Vagina (tissue), 2 donors: ENCODE data around the gene C16orf89. TPM values are rescaled to one million over a fixed set of nuclear protein-coding genes. Genes with fewer than 3 reads are reported as not detected.
"Not testable (repeated sequence)": the region's sequence is repeated elsewhere in the genome, so short reads cannot be mapped to it uniquely, and the experiment has no call there.

Experiments used
- DNase-seq, 2 donors: peaks; one replicate each; pipeline ENCODE4 v3.0.0-alpha.2; 2017; ENCODE audit errors: extremely low spot score in 2 of 2
- H3K27ac ChIP-seq: fragments of 200-600 bp; sonication (generic); one replicate; pipeline ENCODE4 v1.5.1; 2019
- H3K27me3 ChIP-seq: fragments of 200-600 bp; sonication (generic); one replicate; pipeline ENCODE4 v1.5.1; 2019
- H3K36me3 ChIP-seq, 2 donors: fragments of 200-600 bp; sonication (generic); one replicate each; pipeline ENCODE4 v1.5.1; 2017 to 2019
- H3K4me1 ChIP-seq: fragments of 200-600 bp; sonication (generic); one replicate; pipeline ENCODE4 v1.5.1; 2019
- H3K4me3 ChIP-seq, 2 donors: fragments of 200-600 bp; sonication (generic); 1 replicate in 1 of 2; 2 replicates in 1 of 2; pipeline ENCODE4 v1.5.1; 2016 to 2019
- H3K9me3 ChIP-seq: fragments of 200-600 bp; sonication (generic); one replicate; pipeline ENCODE4 v1.5.1; 2019
- CTCF ChIP-seq, 3 experiments: fragments of 450-650 bp in 2 of 3; fragments of 200-600 bp in 1 of 3; sonication (generic) in 1 of 3; IDR thresholded peaks; one replicate each; pipeline ENCODE4 v1.5.1; 2017 to 2019; ENCODE audit warnings: antibody characterized with exemption in 3 of 3, mild to moderate bottlenecking in 2 of 3, moderate library complexity in 2 of 3
- POLR2A ChIP-seq, 2 donors: fragments of 450-650 bp; IDR thresholded peaks; one replicate each; pipeline ENCODE4 v1.6.1; 2017; ENCODE audit warnings: antibody characterized with exemption in 2 of 2, mild to moderate bottlenecking in 2 of 2, moderate library complexity in 2 of 2
- POLR2AphosphoS5 ChIP-seq, 2 donors: sonication (generic); formaldehyde crosslinking; IDR thresholded peaks; one replicate each; pipeline ENCODE4 v1.9.0; 2017; ENCODE audit warnings: antibody characterized with exemption in 2 of 2, mild to moderate bottlenecking in 2 of 2, low read depth in 1 of 2; ENCODE audit not compliant: insufficient read depth in 1 of 2
- intact Hi-C: fragments of 100-400 bp; cut with DNase I; formaldehyde crosslinking; loops from one replicate; pipeline ENCODE4 v1.15.1; 2023
- total RNA-seq: library from RNA; depleted of rRNA; stranded (reverse); fragments of >200 nt; gene quantifications from one replicate; pipeline ENCODE4 v1.2.3, GENCODE V29; 2016

Gene C16orf89
- total RNA-seq, 1 donor from 2014 or later, result 4.4 TPM

GRCh38 chr16:5046914-5047313, 18.8 kb downstream of the C16orf89 start:
- no peak overlapping the region for H3K27ac ChIP-seq
- no peak for DNase-seq
- no peak for TF ChIP-seq POLR2AphosphoS5 (IDR thresholded peaks at IDR 0.05; ENCODE audit: insufficient read depth in 1 of 2, low read depth in 1 of 2)
- no peak for TF ChIP-seq POLR2A (IDR thresholded peaks at IDR 0.05)
- no peak for TF ChIP-seq CTCF (IDR thresholded peaks at IDR 0.05)
- H3K27me3 ChIP-seq, result no peaks in the 10 kb centered on the region
- no peaks in the 10 kb centered on the region for H3K9me3 ChIP-seq
- no peaks in the 10 kb centered on the region for H3K36me3 ChIP-seq
- H3K4me3 ChIP-seq, result no peak overlapping the region
- intact Hi-C loops, result no loop called here
- H3K4me1 ChIP-seq, result no peaks in the 10 kb centered on the region

GRCh38 chr16:5045499-5046115, 20.1 kb downstream of the C16orf89 start:
- intact Hi-C loops, result no loop called here

GRCh38 chr16:5044581-5044980, 21.2 kb downstream of the C16orf89 start:
- H3K27ac ChIP-seq, H3K36me3 ChIP-seq, H3K4me1 ChIP-seq, intact Hi-C loops, H3K4me3 ChIP-seq, DNase-seq, H3K27me3 ChIP-seq, H3K9me3 ChIP-seq: not testable (repeated sequence)

More at GRCh38 chr16:5045499-5046115, 20.1 kb downstream of the C16orf89 start:
- DNase-seq, result no peak
- no peak overlapping the region for H3K4me3 ChIP-seq
- no peak overlapping the region for H3K27ac ChIP-seq
- H3K27me3 ChIP-seq, result no peaks in the 10 kb centered on the region
- TF ChIP-seq POLR2AphosphoS5 (IDR thresholded peaks at IDR 0.05; ENCODE audit: insufficient read depth in 1 of 2, low read depth in 1 of 2), result no peak
- no peak for TF ChIP-seq POLR2A (IDR thresholded peaks at IDR 0.05)
- TF ChIP-seq CTCF (IDR thresholded peaks at IDR 0.05), result no peak
- no peaks in the 10 kb centered on the region for H3K36me3 ChIP-seq
- H3K9me3 ChIP-seq, result no peaks in the 10 kb centered on the region
- H3K4me1 ChIP-seq, result no peaks in the 10 kb centered on the region

GRCh38 chr16:5044011-5044540, 21.7 kb downstream of the C16orf89 start:
- Histone ChIP-seq H3K4me3 (no peak overlapping the region), H3K36me3 (no peaks in the 10 kb centered on the region), H3K27me3 (no peaks in the 10 kb centered on the region), H3K27ac (no peak overlapping the region), H3K9me3 (no peaks in the 10 kb centered on the region), H3K4me1 (no peaks in the 10 kb centered on the region)
- DNase-seq, result peak in 1 of 2 donors; percentile 94
- intact Hi-C loops, result no loop called here
- TF ChIP-seq POLR2AphosphoS5 (IDR thresholded peaks at IDR 0.05; ENCODE audit: insufficient read depth in 1 of 2, low read depth in 1 of 2) (no peak), POLR2A (IDR thresholded peaks at IDR 0.05) (no peak), CTCF (IDR thresholded peaks at IDR 0.05) (no peak)

- Histone ChIP-seq H3K9me3 (no peaks in the 10 kb centered on the region), H3K4me1 (no peaks in the 10 kb centered on the region), H3K36me3 (no peaks in the 10 kb centered on the region), H3K27ac (no peak overlapping the region), H3K27me3 (no peaks in the 10 kb centered on the region), H3K4me3 (no peak overlapping the region)
- DNase-seq, result no peak
- intact Hi-C loops, result no loop called here
- TF ChIP-seq POLR2A (IDR thresholded peaks at IDR 0.05) (no peak), POLR2AphosphoS5 (IDR thresholded peaks at IDR 0.05; ENCODE audit: insufficient read depth in 1 of 2, low read depth in 1 of 2) (no peak), CTCF (IDR thresholded peaks at IDR 0.05) (no peak)
Observed at GRCh38 chr16:5042574-5043171, 23.1 kb downstream of the C16orf89 start.
